Activated naive CD8-positive, alpha-beta T cell treated with anti-CD3 and anti-CD28 coated beads, Interleukin-2, amount 50 U/mL, for 16 hours (primary cell): ENCODE results near the gene CACNA1E.

Experiments used
- DNase-seq: peaks from one replicate; pipeline ENCODE4 v3.0.0-alpha.2; 2020; ENCODE audit warnings: low read depth, low spot score

The CACNA1E gene

GRCh38 chr1:181483285-181484195, at the start of gene CACNA1E:
CACNA1E (plus strand) TSS chr1:181483517; CDS start chr1:181483745, 228 bp downstream.
- no peak for DNase-seq

DNA sequence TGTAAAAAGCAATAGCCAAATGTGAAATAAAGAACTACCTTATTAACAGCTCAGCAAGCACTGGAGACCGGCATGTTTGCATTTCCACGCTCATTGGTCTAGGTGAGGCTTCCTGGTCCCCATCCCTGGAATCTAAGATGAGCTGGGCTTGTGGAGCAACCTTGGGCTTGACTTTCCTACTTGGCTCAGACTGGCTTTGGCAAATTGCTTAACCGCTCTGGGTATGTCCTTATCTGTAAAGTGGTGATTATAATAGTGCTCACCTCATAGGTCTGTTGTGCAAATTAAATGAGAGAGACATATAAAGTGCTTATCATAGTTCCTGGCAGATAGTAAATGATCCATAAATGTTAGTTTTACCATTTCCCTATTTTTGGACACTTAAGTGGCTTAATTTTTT, 49.4 kb upstream of the CACNA1E start:
- DNase-seq: no peak

- DNase-seq: no peak
These were observed 45.3 kb upstream of the CACNA1E start for GRCh38 chr1:181438013-181438412.

DNA sequence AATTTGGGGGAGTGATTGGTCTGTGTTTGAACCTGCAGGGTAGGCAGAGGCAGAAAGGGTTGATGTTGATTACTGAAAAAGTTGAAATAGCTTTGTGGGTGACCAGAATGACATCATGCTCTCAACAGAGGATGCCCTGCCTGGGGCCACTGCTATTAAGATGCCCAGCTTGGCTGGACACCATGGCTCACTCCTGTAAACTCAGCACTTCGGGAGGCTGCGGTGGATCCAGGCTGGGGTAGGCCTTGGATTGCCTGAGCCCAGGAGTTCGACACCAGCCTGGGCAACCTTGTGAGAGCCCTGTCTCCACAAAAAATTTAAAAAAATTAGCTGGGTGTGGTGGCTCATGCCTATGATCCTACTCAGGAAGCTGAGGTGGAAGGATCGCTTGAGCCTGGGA, 42.8 kb upstream of the CACNA1E start:
- no peak for DNase-seq

DNA sequence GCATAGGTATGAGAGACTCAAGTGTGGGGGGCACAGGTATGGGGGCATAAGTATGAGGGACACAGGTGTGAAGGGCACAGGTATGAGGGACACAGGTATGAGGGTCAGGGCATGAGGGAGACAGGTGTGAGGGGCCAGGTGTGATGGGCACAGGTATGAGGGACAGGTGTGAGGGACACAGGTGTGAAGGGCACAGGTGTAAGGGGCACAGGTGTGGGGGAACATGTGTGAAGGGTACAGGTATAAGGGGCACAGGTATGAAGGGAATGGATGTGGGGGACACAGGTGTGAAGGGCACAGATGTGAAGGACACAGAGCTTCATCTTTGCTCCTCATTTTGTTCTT, 41.2 kb upstream of the CACNA1E start:
- no peak for DNase-seq

GRCh38 chr1:181443231-181443853, 40.0 kb upstream of the CACNA1E start:
- no peak for DNase-seq

GRCh38 chr1:181445436-181445835, 37.9 kb upstream of the CACNA1E start:
- no peak for DNase-seq

DNA sequence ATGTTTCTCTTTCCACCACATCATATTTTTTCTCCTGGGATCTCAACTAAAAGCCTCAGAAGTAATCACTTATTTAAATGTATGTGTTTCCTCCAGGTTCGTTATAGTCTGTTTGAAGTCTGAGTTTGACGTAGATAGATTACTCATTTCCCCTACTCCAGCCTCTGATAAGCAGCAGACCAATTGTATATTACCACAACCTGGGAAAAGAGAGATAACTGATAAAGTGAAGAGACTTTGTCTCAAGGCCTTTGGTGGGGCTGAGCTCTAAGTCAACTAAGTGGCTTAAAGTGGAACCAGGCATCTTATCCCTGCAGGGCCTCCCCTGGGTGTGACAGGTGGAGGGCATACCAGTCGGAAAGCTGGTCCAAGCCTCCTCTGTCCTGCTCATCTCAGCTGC, 34.9 kb upstream of the CACNA1E start:
- DNase-seq: no peak

- DNase-seq: no peak
These were observed 31.6 kb upstream of the CACNA1E start for GRCh38 chr1:181451661-181452230.

DNA sequence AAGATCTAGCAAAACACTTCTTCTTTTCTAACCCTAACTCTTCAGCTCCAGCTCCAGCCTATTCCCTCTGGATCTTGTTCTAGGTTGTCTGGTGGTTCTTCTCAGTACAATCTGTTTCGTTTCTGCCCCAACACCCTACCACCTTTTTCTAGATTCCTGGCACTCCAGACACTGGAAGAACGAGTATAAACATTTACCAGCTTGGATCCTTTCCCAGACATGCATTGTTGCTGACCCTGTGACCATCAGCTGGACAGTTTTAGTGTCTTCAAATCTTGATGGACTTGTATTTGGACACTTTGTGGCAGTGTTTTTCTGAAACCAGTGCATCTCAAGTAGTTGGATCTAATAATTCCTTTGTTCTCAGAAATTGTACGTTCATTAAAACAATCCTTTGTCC, 30.6 kb upstream of the CACNA1E start:
- DNase-seq: no peak

DNA sequence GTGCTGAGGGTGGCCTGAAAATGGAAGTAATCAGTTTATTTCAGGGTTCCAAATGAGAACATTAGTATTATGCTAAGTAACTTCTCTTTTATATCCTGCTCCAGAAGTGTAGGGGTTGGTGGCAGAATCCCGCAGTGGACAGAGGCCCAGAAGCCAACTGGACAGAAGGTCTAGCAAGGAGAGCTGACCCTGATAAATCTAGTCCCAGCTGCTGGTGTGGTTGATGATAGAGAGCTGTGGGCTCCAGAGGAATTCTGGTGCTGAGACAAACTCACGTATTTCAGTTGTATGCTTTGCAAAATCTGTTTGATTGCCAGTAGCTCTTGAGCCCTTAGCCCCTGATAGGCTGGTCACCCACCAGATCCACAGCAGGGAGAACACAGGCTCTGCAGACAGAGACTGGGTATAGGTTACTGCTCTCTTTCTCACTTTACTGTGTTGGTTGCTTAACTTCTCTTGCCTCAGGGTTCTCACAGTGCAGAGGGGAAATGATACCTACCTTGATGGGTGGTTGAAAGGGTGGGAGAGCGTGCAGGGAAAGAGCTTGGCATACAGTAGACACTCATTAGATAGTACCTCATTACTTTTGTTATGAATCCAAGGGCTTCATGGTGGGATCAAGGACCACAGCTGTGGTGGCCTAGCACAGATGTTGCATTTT, 29.6 kb upstream of the CACNA1E start:
- DNase-seq: no peak

GRCh38 chr1:181456551-181456950, 26.8 kb upstream of the CACNA1E start:
- DNase-seq: no peak

DNA sequence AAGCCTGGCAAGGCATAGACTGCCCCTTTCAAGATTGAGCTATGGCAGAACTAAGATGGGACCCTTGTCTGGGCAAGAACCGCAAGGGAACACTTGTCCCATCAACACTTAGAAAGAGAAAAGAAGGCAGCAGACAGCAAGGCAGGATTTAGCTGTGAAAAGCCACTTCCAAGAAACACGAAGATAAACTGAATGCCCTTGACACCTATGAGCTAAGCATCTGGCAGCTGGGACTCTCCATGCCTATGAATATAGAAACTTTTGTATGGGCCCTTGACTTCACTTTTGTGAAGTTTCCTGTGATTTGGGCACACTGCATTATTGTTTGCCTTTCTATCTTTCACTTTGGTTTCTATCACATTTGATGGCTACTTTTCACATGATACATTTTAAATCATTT, 24.9 kb upstream of the CACNA1E start:
- DNase-seq: no peak

DNA sequence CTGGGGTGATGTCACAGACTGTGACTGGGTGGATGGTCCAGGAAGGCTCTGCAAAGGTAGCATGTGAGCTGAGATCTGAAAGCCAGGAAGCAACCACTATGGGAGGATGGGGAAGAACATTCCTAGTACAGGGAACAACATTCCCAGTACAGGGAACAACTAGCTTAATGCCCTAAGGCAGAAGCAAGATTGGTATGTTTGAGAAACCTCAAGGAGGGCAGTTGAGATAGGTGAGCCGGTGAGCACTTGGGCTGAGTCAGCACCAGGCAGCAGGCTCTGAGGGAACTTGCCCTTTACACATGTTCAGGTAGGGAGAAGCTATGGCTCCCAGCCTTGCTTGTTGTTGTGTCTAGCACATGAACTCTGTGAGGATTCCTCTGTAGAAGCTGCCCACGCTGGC, 24.2 kb upstream of the CACNA1E start:
- DNase-seq: no peak

DNA sequence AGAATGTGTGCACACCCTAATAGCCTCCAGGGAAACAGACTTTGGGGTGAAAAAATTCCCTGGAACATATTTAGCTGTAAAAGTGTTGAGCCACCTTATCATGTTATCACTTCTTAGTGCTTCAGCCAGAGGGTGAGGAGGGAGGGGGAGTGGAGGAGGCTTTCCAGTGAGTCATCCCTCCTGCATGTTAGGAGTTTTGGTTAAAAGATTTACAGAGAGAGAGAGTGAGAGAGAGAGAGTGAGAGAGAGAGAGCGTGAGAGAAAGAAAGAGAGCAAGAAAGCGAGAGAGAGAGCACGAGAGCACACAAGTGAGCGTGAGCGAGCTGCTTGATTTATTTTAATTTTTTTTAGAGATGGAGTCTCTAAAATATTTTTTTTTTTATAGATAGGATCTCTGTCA, 13.5 kb upstream of the CACNA1E start:
- no peak for DNase-seq

DNA sequence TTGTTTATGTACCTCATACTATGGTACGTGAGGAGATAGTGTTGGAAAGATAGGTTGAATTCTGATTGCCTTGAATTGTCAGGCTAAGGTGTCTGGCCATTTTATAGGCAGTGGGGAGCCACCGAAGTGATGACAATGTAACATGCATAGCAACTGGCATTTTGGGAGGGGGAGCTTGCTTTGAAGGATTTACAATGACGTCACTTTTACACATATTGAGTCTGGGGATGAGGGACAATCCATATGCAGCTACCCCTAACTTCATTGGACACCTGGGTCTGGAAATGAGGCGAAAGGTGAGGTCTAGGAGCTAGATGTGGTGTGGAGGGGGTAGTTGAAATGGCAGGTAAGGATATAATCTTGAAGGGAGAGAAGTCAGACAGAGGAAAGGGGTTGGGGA, 7.7 kb upstream of the CACNA1E start:
- DNase-seq: no peak

DNA sequence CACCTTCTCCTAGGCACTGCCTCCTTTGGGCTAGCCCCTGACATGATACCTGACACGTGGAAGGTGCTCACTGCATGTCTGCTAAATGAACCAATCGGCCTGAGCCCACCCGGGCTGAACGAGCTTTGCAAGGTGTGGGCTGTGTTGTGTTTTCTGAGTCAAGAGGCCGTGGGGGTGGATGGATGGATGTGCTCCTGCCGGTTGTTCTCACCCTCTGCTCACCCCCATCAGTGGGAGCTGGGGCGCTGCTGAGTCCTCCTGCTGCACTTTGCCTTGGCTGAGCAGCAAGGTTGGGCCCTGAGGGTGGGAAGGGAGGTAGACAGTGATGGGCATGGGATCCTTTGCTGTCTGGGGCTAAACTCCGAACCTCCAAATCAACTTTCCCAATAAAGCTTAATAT, 6.7 kb upstream of the CACNA1E start:
- DNase-seq: no peak

DNA sequence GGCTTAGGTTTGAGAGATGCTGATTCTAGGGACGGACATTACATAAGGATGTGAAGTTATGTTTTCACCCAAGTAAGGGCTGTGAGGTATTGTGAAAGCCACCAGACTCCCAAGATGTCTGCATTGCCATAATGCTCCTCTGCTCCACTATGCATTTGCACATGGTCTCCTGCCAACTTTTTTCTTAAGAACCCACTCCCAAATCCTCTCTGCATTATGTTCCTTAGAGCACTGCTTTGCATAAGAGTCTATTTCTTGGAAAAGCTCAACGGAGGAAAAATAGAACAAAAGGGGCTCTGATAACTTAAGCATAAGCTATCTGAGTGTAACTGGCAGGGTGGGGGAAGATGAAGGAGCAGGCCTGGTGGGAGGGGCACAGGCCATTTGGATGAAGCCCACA, 5.0 kb upstream of the CACNA1E start:
- DNase-seq: no peak

- no peak for DNase-seq
These were observed 4.1 kb upstream of the CACNA1E start for GRCh38 chr1:181479137-181479745.

DNA sequence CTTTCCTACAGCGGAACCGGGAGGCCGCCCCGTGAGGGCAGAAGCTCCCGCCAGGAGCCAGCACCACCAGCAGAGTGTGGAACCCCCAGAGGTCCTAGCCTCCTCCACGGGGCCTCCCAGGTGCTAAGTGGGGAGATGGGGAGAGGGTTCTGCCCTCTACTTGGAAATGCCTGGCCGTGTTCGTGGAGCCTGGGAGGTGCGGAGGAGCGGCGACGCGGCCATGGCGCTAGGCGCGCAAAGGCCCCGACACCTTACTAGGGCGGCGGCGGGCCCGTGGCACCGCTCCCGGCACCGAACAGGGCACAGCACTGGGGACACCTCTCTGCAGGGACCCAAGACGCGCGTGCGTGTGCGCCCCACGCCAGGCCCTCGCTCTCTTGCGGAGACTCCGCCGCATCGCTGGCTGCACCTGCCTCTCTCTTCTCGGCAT, 1.3 kb upstream of the CACNA1E start:
- no peak for DNase-seq

- DNase-seq: no peak
These were observed 614 bp upstream of the CACNA1E start for GRCh38 chr1:181482521-181483284.
